Hepatocyte (in vitro differentiated cells): ENCODE measurements around the gene PCSK6.

Source experiments
- EZH2 ChIP-seq: fragments of 200-600 bp; sonication (generic); IDR thresholded peaks from 2 replicates; pipeline ENCODE4 v1.6.1; 2016; ENCODE audit warnings: antibody characterized with exemption, mild to moderate bottlenecking, borderline replicate concordance
- EZH2phosphoT487 ChIP-seq: fragments of 200-600 bp; sonication (generic); IDR thresholded peaks from one replicate; pipeline ENCODE4 v1.6.1; 2018; ENCODE audit warnings: antibody characterized with exemption, mild to moderate bottlenecking, low read depth, moderate library complexity; ENCODE audit not compliant: unreplicated experiment, severe bottlenecking
- TF ChIP-seq, protein P1 (sequence below): fragments of 200-600 bp; sonication (generic); IDR thresholded peaks from 2 replicates; pipeline ENCODE4 v1.5.1; 2016; ENCODE audit warnings: antibody characterized with exemption, mild to moderate bottlenecking; ENCODE audit not compliant: poor library complexity

DNA sequence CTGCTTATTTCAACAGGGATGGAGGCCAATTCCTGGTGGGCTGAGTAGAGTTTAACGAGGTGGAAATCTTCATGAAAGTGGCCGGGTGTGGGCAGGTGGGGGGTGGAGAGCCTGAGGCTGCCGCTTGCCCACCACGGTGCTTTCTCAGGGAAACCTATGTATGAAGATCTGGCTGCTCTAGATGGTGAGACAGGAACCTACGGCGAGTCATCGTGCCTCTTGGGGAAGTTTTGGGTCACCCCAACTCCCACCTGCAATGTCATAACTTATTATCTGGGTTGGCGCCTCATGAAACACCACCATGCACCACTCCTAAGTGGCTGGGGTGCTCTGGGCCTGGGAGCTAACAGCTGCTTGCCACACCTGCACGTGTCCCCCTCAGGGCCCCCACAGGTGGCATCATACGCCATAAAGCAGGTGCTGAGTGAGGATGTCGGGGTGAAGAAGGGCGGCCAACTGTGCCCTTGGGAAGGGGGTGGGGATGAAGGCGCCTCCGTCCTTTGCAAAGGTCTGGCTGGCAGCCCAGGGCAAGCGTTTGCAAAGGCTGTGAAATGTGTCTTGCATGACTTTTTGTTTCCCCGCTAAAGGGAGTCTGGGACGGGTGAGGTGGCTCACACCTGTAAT is 166.5 kb downstream of the PCSK6 start:
- TF ChIP-seq, protein P1, sequence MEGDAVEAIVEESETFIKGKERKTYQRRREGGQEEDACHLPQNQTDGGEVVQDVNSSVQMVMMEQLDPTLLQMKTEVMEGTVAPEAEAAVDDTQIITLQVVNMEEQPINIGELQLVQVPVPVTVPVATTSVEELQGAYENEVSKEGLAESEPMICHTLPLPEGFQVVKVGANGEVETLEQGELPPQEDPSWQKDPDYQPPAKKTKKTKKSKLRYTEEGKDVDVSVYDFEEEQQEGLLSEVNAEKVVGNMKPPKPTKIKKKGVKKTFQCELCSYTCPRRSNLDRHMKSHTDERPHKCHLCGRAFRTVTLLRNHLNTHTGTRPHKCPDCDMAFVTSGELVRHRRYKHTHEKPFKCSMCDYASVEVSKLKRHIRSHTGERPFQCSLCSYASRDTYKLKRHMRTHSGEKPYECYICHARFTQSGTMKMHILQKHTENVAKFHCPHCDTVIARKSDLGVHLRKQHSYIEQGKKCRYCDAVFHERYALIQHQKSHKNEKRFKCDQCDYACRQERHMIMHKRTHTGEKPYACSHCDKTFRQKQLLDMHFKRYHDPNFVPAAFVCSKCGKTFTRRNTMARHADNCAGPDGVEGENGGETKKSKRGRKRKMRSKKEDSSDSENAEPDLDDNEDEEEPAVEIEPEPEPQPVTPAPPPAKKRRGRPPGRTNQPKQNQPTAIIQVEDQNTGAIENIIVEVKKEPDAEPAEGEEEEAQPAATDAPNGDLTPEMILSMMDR: no peak
- TF ChIP-seq EZH2phosphoT487 (no peak), EZH2 (no peak)
